ENCODE results near the gene HNF1A.

DNA sequence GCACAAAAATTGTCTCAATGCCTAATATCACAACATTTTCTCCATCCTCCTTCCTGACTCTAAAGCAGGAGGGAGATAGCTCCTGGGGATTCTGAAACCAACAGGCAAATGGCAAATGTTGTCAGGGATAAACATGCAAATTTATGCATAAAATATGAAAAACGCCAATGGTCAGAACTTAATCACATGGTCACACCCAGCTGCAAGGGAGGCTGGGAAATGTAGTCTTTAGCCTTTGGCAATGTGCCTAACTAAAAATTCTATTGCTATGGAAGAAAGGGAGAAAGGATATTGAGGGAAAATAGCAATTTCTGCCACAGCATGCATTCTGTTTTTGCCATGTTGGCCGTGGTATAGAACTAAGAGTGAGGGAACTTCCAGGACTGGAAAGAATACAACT is 72.4 kb downstream of the HNF1A start:
- TF ChIP-seq POLR2AphosphoS5 (IDR thresholded peaks at IDR 0.05; ENCODE audit: low read depth, low read length): no peak
- no peak for TF ChIP-seq POLR2A (IDR thresholded peaks at IDR 0.05; ENCODE audit: low read depth, low read length)
- TF ChIP-seq TAF1 (IDR thresholded peaks at IDR 0.05; ENCODE audit: borderline replicate concordance, low read depth, low read length): no peak
